HG03460 (cell line): ENCODE results near the gene SIMC1.
"Not testable (repeated sequence)": the region's sequence is repeated elsewhere in the genome, so short reads cannot be mapped to it uniquely, and the experiment has no call there.

Source experiments
- ATAC-seq: cut with Tn5 transposase; IDR thresholded peaks from one replicate; pipeline ENCODE4 v1.9.1; 2021; ENCODE audit not compliant: unreplicated experiment

Gene SIMC1

DNA sequence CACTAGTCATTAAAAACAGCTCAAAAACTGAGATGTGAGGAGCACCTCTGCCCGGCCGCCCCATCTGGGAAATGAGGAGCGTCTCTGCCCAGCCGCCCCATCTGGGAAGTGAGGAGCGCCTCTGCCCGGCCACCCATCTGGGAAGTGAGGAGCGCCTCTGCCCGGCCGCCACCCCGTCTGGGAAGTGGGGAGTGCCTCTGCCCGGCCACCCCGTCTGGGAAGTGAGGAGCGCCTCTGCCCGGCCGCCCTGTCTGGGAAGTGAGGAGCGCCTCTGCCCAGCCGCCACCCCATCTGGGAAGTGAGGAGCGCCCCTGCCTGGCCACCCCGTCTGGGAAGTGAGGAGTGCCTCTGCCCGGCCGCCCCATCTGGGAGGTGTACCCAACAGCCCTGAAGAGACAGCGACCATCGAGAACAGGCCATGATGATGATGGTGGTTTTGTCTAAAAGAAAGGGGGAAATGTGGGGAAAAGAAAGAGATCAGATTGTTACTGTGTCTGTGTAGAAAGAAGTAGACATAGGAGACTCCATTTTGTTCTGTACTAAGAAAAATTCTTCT is 23.7 kb upstream of the SIMC1 start:
- not testable (repeated sequence) for ATAC-seq

- not testable (repeated sequence) for ATAC-seq
Measured at GRCh38 chr5:176216393-176216916, 21.8 kb upstream of the SIMC1 start.

DNA sequence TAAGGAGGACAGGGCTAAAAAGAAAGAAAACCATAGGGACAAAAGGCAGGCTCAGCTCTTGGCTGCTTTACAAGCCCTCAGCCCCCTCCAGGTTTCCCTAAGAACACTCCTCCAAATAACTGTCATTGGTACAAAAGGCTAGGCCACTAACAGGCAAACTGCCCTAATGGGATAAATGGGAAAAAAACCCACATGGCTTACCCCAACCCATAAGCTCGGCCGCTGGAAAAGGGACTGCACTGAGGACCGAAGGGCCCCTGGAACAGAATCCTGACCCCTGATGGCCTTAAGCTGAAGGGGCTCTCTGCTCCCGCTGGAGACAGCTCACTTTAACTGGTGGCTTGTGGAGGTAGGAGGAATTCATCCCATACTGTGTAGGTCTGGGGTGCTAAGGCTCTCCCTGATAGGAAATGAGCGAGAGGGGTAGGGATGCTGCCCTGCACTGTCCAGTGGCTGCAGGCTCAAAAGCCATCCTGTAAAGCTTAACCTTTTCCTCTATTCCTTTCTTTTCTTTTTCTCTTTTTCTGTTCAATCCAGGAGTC is 21.0 kb upstream of the SIMC1 start:
- ATAC-seq: not testable (repeated sequence)

DNA sequence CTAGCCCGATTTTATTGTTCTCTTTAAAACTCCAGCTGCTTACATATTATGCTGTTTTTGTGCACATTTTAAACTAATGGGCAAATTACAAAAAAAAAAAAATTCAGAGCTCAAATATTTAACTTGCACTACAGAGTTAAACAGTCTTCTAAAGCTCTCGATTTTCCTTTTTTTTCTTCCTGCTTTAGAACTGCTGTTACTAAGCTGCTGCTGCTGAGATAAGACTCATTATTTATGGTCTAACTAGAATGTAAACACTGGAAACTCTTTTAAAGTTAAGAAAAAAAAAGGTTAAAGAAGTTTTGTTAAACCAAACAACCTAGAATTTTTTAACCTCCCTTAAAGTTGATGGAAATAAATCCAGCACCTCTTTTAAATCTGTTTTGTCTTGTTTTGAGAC is 20.5 kb upstream of the SIMC1 start:
- not testable (repeated sequence) for ATAC-seq

DNA sequence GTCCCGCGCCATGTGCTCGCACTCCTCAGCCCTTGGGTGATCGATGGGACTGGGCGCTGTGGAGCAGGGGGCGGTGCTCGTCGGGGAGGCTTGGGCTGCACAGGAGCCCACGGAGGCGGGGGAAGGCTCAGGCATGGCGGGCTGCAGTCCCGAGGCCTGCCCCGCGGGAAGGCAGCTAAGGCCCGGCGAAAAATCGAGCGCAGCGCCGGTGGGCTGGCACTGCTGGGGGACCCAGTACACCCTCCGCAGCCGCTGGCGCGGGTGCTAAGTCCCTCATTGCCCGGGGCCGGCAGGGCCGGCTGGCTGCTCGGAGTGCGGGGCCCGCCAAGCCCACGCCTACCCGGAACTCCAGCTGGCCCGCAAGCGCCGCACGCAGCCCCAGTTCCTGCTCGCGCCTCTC is 16.2 kb upstream of the SIMC1 start:
- not testable (repeated sequence) for ATAC-seq

GRCh38 chr5:176228358-176228757 is 9.9 kb upstream of the SIMC1 start:
- not testable (repeated sequence) for ATAC-seq

DNA sequence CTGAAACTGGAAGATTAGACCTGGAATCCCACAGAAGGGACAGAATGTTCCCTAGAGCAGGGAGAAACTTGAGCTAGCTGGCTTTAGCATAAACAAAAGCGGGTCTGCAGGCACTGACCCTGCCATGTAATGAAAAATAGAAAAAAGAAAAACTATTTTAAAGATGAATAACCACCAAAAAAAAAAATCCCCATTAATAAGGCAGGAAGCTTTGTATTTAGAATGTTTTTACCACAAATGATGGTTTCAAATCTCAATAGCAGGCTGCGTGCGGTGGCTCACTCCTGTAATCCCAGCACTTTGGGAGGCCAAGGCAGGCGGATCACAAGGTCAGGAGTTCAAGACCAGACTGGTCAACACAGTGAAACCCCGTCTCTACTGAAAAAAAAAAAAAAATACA is 5.0 kb upstream of the SIMC1 start:
- ATAC-seq: not testable (repeated sequence)

DNA sequence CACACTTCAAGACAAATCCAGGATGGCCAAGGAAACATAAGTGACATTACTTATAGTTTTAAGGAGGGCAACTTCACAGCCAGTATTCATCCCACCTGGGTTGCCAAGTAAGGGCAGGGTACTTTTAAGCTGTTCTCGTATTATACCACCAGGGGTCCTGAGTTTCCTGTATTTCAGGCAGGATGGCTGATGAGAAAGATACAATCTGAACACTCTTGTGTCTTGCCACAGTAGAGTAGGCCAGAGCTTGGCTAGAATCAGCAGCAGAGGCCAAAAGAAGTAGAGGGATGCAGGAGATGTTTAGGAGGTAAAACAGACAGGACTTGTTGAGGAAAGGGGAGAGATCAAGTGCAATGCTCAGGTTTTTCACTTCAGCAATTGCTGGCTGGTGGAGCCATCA is 3.1 kb upstream of the SIMC1 start:
- not testable (repeated sequence) for ATAC-seq

DNA sequence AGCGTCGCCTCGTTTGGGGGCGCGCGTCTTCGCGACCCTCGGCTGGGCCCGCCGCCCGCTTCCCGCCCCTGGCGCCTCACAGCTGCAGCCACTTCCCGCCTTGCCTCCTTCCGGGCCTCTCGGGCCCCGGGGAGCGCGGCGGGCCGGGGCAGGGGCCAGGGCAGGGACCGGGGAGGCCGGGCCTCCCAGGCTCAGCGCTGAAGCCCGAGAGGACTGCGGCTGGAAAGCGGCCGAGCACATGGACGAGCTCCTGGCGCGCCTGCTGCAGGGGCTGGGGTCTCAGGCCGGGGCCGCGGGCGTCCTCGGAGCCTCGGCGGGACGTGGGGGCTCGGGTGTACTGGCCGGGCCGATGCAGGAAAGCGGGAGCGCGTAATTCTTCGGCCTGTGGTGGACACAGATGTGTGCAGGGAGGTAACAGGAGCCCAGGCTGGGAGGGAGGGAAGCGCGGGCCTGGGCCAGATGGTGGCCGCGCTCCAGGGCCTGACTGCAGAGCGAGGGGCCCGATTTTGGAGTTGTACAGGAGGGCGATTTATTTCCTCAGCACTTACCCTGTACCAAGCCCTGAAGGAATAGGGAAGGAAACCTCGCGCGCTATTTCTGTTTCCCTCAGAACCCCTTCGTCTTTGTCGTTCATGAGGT is 540 bp downstream of the SIMC1 start:
- peak; percentile 37 for ATAC-seq

- not testable (repeated sequence) for ATAC-seq
Measured at GRCh38 chr5:176239304-176239703, 1.1 kb downstream of the SIMC1 start.

GRCh38 chr5:176244318-176244717 is 6.1 kb downstream of the SIMC1 start:
- not testable (repeated sequence) for ATAC-seq

- ATAC-seq: not testable (repeated sequence)
Measured at GRCh38 chr5:176245074-176245473, 6.8 kb downstream of the SIMC1 start.

- not testable (repeated sequence) for ATAC-seq
Measured at GRCh38 chr5:176245489-176245888, 7.3 kb downstream of the SIMC1 start.

DNA sequence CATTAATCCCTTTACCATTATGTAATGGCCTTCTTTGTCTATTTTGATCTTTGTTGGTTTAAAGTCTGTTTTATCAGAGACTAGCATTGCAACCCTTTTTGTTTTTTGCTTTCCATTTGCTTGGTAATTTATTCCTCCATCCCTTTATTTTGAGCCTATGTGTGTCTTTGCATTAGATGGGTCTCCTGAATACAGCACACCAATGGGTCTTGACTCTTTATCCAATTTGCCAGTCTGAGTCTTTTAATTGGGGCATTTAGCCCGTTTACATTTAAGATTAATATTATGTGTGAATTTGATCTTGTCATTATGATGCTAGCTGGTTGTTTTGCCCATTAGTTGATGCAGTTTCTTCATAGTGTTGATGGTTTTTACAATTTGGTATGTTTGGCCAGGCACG is 12.5 kb downstream of the SIMC1 start:
- not testable (repeated sequence) for ATAC-seq

DNA sequence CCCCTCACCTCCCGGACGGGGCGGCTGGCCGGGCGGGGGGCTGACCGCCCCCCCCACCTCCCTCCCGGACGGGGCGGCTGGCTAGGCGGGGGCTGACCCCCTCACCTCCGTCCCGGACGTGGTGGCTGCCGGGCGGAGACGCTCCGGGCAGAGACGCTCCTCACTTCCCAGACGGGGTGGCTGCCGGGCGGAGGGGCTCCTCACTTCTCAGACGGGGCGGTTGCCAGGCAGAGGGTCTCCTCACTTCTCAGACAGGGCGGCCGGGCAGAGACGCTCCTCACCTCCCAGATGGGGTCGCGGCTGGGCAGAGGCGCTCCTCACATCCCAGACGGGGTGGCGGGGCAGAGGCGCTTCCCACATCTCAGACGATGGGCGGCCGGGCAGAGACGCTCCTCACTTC is 13.9 kb downstream of the SIMC1 start:
- not testable (repeated sequence) for ATAC-seq

- not testable (repeated sequence) for ATAC-seq
Measured at GRCh38 chr5:176253370-176254065, 15.3 kb downstream of the SIMC1 start.

- ATAC-seq: not testable (repeated sequence)
Measured at GRCh38 chr5:176254066-176254393, 15.8 kb downstream of the SIMC1 start.

DNA sequence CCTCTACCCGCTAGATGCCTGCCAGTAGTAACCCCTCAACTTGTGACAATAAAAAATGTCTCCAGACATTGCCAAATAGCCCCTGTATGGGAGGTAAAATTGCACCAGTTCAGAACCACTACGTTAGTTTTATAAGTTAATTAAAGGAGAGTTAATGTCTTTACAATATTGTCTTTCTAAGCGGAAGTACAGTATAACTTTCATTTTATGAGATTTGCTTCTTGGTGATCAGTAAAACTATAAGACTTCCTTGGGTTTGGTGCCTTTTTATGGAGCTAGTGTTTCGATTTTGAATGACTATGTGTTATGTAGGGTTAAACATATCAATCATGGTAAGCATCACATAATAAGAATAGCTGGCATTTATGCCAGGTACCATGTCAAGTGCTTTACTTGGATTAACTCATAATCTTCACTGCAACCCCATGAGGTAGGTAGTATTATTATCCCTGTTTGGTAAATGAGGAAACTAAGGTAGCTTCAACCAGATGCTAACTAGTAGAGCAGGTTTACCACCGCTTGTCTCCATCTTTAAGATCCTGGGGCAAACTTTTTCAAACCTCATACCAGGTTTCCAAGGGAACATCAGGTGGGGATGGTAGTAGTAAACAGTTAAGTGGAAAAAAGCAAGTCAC is 19.8 kb downstream of the SIMC1 start:
- ATAC-seq: not testable (repeated sequence)

- not testable (repeated sequence) for ATAC-seq
Measured at GRCh38 chr5:176260682-176261081, 22.5 kb downstream of the SIMC1 start.

GRCh38 chr5:176266448-176266847 is 28.2 kb downstream of the SIMC1 start:
- ATAC-seq: not testable (repeated sequence)

DNA sequence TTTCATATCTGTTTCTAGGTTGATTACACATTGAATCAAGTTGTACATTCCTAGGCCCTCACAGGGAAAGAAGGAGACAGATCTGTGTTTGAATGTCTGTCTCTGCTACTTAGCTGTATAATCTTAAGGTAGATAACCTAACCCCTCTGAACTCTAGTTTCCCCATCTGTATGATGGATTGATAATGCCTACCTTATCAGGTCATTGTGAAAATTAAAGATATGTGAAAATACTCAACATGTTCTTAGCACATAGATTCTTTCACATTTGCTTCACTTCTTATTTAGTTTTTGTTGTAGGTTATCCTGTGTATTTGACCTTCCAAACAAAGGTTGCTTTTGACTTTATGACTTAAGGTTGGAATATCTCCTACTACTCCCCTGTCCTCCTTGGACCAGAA is 50.8 kb downstream of the SIMC1 start:
- ATAC-seq: not testable (repeated sequence)
